ENCODE data around the gene ATP10A.
"Not testable (repeated sequence)": the region's sequence is repeated elsewhere in the genome, so short reads cannot be mapped to it uniquely, and the experiment has no call there.

The ATP10A gene

DNA sequence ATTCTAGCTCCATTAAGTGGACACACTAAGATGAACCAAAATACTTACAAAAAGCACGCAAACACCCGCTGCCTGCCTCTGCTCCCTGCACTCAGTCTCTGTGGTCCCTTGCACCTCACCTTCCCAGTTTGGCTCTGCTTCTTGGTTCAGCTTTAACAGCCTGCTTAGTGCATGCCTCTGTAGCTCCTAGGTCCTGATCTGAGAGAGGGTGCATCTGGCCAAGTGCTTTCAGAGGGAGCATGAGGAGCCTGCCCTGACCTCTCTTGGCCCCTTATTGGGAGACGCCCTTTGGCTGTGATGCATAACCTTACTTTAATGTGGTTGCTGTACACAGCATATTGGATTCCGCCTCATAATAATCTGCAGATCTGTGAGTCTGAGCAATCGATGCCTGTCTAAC lies 21.2 kb upstream of the ATP10A start:
- DNase-seq (ENCODE audit: low read depth), result no peak

DNA sequence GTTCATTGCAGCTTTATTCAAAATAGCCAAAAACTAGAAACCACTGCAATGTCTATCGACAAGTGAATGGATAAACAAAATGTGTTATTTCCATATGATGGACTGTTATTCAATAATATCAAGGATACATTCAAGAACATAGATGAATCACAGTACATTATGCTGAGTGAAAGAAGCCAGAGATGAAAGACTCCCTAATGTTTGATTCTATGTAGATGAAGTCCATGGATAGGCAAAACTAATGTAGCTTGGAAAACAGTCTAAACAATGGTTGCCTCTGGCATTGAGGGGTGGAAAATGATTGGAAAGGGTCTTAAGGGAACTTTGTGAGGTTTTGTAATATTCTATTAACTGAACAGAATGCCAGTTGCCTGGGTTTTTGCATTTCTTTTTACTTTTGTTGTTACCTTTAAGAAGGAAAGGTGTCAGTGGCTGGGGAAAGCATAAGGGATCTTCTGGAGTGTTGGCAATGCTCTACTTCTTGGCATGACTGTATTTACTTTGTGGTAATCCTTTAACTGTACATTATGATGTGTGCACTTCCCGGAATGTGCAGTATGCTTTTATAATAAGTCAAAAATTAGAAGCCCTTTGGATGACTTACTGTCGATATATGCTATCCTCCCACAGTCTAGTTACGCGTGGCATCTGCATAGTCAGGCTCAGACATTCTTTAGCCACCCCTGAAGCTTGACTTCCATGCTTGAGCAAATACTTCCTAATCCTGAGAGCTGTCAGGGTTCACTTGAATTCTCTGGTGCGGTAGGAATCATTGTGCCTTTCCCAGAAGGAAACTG lies 20.5 kb upstream of the ATP10A start:
- DNase-seq (ENCODE audit: low read depth), result no peak

GRCh38 chr15:25882466-25882865 lies 19.3 kb upstream of the ATP10A start:
- no peak for DNase-seq (ENCODE audit: low read depth)

- DNase-seq (ENCODE audit: low read depth), result not testable (repeated sequence)
These were observed 17.8 kb upstream of the ATP10A start for GRCh38 chr15:25880877-25881276.

- no peak for DNase-seq (ENCODE audit: low read depth)
These were observed 17.3 kb upstream of the ATP10A start for GRCh38 chr15:25880411-25880810.

GRCh38 chr15:25879438-25879837 lies 16.3 kb upstream of the ATP10A start:
- no peak for DNase-seq (ENCODE audit: low read depth)

GRCh38 chr15:25877681-25878080 lies 14.6 kb upstream of the ATP10A start:
- no peak for DNase-seq (ENCODE audit: low read depth)

GRCh38 chr15:25876231-25877140 lies 13.4 kb upstream of the ATP10A start:
- no peak for DNase-seq (ENCODE audit: low read depth)

DNA sequence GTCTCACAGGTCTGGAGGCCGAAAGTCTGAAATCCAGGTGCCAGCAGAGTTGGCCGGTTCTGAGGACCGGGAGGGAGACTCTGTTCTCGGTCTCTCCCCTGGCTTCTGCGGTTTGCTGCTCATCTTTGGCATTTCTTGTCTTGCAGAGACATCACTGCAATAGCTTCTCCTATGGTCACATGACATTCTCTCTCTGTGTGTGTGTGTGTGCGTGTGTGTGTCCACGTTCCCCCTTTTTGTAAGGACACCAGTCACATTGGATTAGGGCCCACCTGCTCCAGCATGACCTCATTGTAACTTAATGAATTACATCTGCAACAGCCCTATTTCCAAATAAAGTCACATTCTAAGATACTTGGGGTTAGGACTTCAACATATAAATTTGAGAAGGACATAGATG lies 12.4 kb upstream of the ATP10A start:
- DNase-seq (ENCODE audit: low read depth), result no peak

DNA sequence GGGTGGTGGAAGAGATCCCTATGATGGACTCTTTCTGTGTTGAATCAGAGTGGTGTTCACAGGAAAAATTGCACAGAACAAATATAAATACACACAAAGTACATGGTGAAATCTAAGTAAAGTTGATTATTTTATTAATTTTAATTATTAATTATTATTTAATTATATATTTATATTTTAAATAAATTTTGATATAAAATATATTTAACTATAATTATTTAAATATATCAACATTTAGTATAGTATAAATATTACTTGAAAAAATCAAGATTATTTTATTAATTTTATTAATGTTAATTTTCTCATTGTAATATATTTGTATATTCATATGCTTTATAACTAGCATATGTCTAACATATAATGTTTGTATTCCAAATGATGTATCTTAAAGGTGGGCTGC lies 11.3 kb upstream of the ATP10A start:
- no peak for DNase-seq (ENCODE audit: low read depth)

- no peak for DNase-seq (ENCODE audit: low read depth)
These were observed 8.3 kb upstream of the ATP10A start for GRCh38 chr15:25871403-25871802.

DNA sequence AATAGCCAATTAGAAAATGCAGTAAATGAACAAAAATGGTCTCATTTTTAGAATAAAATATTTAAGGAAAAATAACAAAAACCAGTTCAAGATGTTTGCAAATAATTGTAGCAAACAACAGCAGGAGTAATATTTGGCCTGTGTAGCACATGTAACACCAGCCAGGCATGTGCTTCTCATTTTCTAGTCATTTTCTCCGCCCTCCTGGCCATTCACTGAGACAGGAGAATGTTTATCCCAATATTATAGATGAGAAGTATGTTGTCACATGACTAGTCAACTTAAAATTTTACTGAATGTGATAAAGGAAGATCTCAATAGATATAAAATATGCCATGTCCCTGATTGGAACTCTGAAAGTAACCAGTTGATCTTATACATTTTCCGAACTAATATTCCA lies 7.8 kb upstream of the ATP10A start:
- no peak for DNase-seq (ENCODE audit: low read depth)

GRCh38 chr15:25869701-25870100 lies 6.6 kb upstream of the ATP10A start:
- no peak for DNase-seq (ENCODE audit: low read depth)

DNA sequence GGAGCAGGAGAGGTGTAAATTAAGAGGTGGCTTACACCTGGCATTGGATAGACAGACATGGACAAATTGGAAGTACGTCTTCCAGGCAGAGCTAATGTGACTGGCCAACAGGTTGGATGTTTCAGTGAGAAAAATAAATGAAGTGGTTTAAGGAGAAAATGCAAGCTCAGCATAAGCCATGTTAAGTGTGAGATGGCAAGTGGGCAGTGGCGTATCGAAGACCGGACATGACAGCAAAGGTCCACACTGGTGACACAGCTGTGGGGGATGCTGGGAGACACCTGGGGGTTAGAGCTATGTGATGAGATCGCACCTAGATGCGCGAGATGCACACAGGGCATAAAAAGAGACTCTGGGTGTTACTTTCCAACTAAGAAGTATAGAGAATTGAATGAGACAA lies 3.7 kb upstream of the ATP10A start:
- DNase-seq (ENCODE audit: low read depth), result no peak

- DNase-seq (ENCODE audit: low read depth), result no peak
These were observed 3.1 kb upstream of the ATP10A start for GRCh38 chr15:25866251-25866650.

- no peak for DNase-seq (ENCODE audit: low read depth)
These were observed 1.8 kb upstream of the ATP10A start for GRCh38 chr15:25864966-25865365.

DNA sequence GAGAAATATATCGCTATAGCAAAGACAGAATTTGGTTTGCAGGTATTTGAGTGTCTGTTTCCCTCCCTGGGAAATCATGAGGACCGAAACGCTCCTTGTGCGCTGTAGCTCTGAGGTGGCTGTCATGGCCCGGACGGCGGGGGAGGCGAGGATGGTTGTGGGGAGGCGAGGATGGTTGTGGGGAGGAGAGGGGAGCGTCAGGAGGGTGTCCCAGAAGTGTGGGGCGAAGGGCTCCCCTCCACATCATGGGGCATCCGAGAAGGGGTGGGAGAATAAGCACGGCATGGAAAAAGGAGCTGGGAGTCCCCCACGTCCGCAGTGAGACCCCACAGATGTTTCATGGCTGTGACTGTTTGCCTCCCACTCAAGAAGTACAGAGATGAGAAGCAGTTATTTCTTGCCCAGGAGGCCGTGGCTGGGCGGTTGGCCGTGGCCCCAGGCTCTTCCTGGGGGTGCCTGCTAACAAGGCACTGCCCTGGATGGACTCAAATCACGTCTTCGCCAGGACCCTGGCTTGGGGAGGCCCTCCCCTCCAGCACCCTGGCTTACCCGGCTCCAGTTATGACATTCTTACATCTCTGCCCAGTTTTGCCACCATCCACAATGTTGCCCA lies 947 bp upstream of the ATP10A start:
- DNase-seq (ENCODE audit: low read depth), result no peak

- peak; percentile 38 for DNase-seq (ENCODE audit: low read depth)
These were observed 536 bp downstream of the ATP10A start for GRCh38 chr15:25862472-25863110.

- DNase-seq (ENCODE audit: low read depth), result no peak
These were observed 1.1 kb downstream of the ATP10A start for GRCh38 chr15:25862071-25862471.

DNA sequence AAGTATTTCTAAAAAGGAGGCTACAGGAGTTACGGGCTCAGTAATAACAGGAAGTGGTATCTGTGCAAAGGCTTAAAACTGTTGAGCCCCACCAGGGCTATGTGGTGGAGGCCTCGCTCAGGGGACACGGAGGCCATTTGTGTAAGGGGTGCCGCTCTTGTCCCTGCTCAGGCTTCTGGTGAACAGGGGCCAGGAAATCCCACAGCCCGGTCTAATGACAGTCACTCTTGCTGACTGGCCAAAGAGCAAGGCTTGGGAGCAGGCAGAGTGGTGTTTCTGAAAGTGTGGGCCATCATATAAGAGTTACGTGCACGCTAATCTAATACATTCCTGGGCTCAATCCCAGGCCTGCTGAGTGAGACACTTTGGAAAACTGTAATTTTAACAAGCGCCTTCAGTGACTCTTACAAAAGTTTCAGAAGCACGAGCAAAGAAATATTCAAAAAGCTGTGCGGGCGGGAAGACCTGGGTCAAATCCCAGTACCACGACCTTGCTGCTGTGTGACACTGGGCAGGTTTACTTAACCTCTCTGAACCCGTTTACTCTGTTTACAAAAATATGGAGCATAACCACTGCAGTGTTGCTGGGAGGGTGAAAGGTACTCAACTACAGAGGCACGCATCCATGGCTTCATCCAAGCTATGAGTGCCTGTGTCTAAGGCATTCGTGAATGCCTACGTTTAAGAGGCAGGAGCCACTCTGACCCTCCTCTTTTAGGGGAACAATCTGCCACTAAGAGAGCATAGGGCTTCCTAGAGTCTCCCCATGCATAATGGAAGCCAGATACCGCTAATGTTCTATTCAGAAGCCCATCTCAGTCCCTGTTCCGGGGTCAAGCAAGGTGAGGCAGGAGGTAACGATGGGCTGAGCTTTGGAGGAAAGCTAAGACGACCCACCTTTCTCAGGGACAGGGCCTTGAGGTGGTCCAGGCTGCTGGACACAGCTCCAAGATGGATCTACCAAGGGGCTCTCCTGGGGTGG lies 2.0 kb downstream of the ATP10A start:
- DNase-seq (ENCODE audit: low read depth), result no peak

Data from T follicular helper cell (primary cell).